SK-N-SH treated with all-trans-retinoic acid at 6 μM for 48 hours (cell line): ENCODE measurements around the gene GMIP.

Experiments
- ESRRG ChIP-seq: fragments of 250-450 bp; sonication (Bioruptor Pico); IDR thresholded peaks from 2 replicates; pipeline ENCODE4 v1.6.1; 2021; ENCODE audit warnings: mild to moderate bottlenecking
- OSR1 ChIP-seq: fragments of 250-450 bp; sonication (Bioruptor Pico); IDR thresholded peaks from 2 replicates; pipeline ENCODE4 v1.8.0; 2022; ENCODE audit warnings: moderate library complexity, mild to moderate bottlenecking, inconsistent platforms
- PATZ1 ChIP-seq: fragments of 250-450 bp; sonication (Bioruptor Pico); IDR thresholded peaks from 2 replicates; pipeline ENCODE4 v1.8.0; 2020; ENCODE audit warnings: mild to moderate bottlenecking, moderate library complexity, borderline replicate concordance
- ZC3H10 ChIP-seq: fragments of 250-450 bp; sonication (Bioruptor Pico); IDR thresholded peaks from 2 replicates; pipeline ENCODE4 v1.5.1; 2021; ENCODE audit warnings: mild to moderate bottlenecking, moderate library complexity
- ZNF565 ChIP-seq: fragments of 450-650 bp; formaldehyde crosslinking; conservative IDR thresholded peaks from 2 replicates; pipeline ENCODE4 v1.5.0; 2020; ENCODE audit warnings: low read depth, mild to moderate bottlenecking, moderate library complexity

GRCh38 chr19:19613506-19613905 is 30.0 kb downstream of the GMIP start:
- TF ChIP-seq ESRRG (CRISPR knock-in tag) (no peak), OSR1 (no peak), ZNF565 (CRISPR knock-in tag) (no peak), PATZ1 (CRISPR knock-in tag) (no peak), ZC3H10 (CRISPR knock-in tag) (no peak)
